GM23248 (cell line): ENCODE results near the gene MARCO.

Experiments
- EZH2 ChIP-seq: fragments of 200-600 bp; sonication (generic); IDR thresholded peaks from 2 replicates; pipeline ENCODE4 v1.6.1; 2018; ENCODE audit warnings: antibody characterized with exemption, mild to moderate bottlenecking; ENCODE audit not compliant: insufficient read depth, poor library complexity, severe bottlenecking
- EZH2phosphoT487 ChIP-seq: fragments of 200-600 bp; sonication (generic); IDR thresholded peaks from 2 replicates; pipeline ENCODE4 v1.6.1; 2018; ENCODE audit warnings: antibody characterized with exemption, moderate library complexity, mild to moderate bottlenecking, low read depth; ENCODE audit not compliant: insufficient read depth

- TF ChIP-seq EZH2 (no peak), EZH2phosphoT487 (no peak)
Measured at GRCh38 chr2:118981632-118982031, 39.6 kb downstream of the MARCO start.
